ENCODE data around the gene TTC32.

TTC32 gene

DNA sequence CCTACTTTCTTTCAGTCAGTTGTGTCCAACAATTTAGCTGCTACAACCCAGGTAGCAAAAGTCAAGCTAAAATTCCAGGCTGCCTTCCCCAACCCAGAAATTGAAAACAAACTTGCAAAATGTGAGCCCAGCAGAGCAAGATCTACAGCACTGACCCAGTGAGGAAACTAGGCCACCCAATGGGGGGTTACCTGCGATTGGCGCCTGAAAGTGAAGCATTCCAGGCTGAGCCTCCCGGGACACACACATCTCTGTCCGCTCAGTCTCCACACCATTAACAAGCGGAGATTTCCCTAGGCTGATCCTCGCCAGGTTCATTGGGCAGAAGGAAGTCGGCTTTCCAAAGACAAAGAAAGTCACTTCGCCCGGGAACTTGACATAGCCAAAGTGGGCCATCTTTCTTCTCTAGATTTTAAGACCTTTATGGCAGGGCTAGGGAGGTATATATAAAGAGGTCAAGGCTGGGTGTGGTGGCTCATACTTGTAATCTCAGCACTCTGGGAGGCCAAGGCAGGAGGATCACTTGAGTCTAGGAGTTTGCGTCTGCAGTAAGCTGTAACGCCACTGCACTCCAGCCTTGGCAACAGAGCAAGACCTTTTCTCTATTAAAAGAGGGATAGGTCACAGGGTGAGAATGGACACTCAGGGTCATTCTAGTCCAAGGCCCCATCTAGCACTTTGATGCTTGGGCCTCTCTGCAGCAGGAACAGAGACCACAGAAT is 53.6 kb downstream of the TTC32 start:
- DNase-seq = no peak

DNA sequence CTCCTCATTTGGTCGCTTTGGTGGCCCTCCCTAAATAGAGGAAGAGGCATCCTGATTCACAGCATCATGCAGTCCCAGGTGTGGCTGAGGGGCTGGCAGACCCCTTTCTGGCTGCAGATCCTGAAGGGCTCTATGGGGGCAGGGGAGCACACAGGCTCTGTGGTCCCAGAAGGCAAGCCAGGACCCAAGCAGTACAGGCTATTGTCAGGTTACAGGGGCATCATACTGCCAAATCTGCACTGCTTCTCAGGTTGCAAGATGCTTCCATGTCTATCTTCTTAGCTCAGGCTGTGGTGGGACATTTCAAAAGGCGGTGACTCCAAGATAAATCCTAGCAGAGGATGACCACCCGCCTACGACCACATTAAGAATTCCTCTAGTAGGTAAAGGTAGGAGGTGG is 54.3 kb downstream of the TTC32 start:
- DNase-seq = no peak
